ENCODE results near the gene PTPRG.

The PTPRG gene

GRCh38 chr3:62095756-62096155 is 534.4 kb downstream of the PTPRG start:
- no peak for DNase-seq

- DNase-seq = no peak
Observed at GRCh38 chr3:62096521-62096920, 535.1 kb downstream of the PTPRG start.

- no peak for DNase-seq
Observed at GRCh38 chr3:62097121-62097520, 535.8 kb downstream of the PTPRG start.

- DNase-seq = no peak
Observed at GRCh38 chr3:62098646-62099365, 537.4 kb downstream of the PTPRG start.

GRCh38 chr3:62100282-62100989 is 539.1 kb downstream of the PTPRG start:
- no peak for DNase-seq

GRCh38 chr3:62101488-62101887 is 540.1 kb downstream of the PTPRG start:
- DNase-seq = no peak

- DNase-seq = no peak
Observed at GRCh38 chr3:62103531-62103930, 542.2 kb downstream of the PTPRG start.

GRCh38 chr3:62109534-62109933 is 548.2 kb downstream of the PTPRG start:
- DNase-seq = peak in 4 of 58 donors; percentile 1 to 12 (median 8)

GRCh38 chr3:62110443-62111225 is 549.3 kb downstream of the PTPRG start:
- no peak for DNase-seq

GRCh38 chr3:62113092-62113491 is 551.7 kb downstream of the PTPRG start:
- DNase-seq = no peak

GRCh38 chr3:62114763-62115162 is 553.4 kb downstream of the PTPRG start:
- DNase-seq = no peak

- no peak for DNase-seq
Observed at GRCh38 chr3:62117903-62118548, 556.7 kb downstream of the PTPRG start.

- no peak for DNase-seq
Observed at GRCh38 chr3:62119139-62119538, 557.8 kb downstream of the PTPRG start.

- no peak for DNase-seq
Observed at GRCh38 chr3:62122819-62123218, 561.4 kb downstream of the PTPRG start.

GRCh38 chr3:62125380-62125779 is 564.0 kb downstream of the PTPRG start:
- DNase-seq = no peak

GRCh38 chr3:62127116-62127515 is 565.7 kb downstream of the PTPRG start:
- DNase-seq = no peak

GRCh38 chr3:62128051-62128450 is 566.7 kb downstream of the PTPRG start:
- peak in 3 of 58 donors; percentile 3 to 36 (median 8) for DNase-seq

- DNase-seq = no peak
Observed at GRCh38 chr3:62128681-62129080, 567.3 kb downstream of the PTPRG start.

GRCh38 chr3:62131050-62131449 is 569.7 kb downstream of the PTPRG start:
- no peak for DNase-seq

GRCh38 chr3:62131620-62132019 is 570.2 kb downstream of the PTPRG start:
- DNase-seq = no peak

- DNase-seq = no peak
Observed at GRCh38 chr3:62132027-62132602, 570.7 kb downstream of the PTPRG start.

All from anterior cingulate cortex (tissue), 58 donors.